Dendritic cell treated with granulocyte-macrophage colony-stimulating factor and Interleukin-4, amounts not matched to agents 40 ng/mL and 50 ng/mL, for 4 days (primary cell): ENCODE data around the gene SRSF7.

Experiments used
- H3K27ac Mint-ChIP-seq: one replicate; pipeline ENCODE4 v1.8.0; 2022; ENCODE audit warnings: mild to moderate bottlenecking, mixed read lengths
- H3K27me3 Mint-ChIP-seq: one replicate; pipeline ENCODE4 v1.8.0; 2022; ENCODE audit warnings: mild to moderate bottlenecking, mixed read lengths
- H3K36me3 Mint-ChIP-seq: one replicate; pipeline ENCODE4 v1.8.0; 2022; ENCODE audit warnings: low read depth, mixed read lengths
- H3K4me1 Mint-ChIP-seq: one replicate; pipeline ENCODE4 v1.8.0; 2022; ENCODE audit warnings: low read depth, mixed read lengths
- H3K4me3 Mint-ChIP-seq: one replicate; pipeline ENCODE4 v1.8.0; 2022; ENCODE audit warnings: mild to moderate bottlenecking, moderate library complexity, mixed read lengths
- H3K9me3 Mint-ChIP-seq: one replicate; pipeline ENCODE4 v1.8.0; 2022; ENCODE audit warnings: mixed read lengths
- intact Hi-C: fragments of 100-400 bp; cut with micrococcal nuclease; formaldehyde crosslinking; loops from one replicate; pipeline ENCODE4 v1.15.0; 2022

The SRSF7 gene

GRCh38 chr2:38700113-38700785 is 50.9 kb downstream of the SRSF7 start:
- intact Hi-C loops = no loop called here
- Mint-ChIP-seq H3K4me1 (no peaks in the 10 kb centered on the region), H3K27me3 (no peaks in the 10 kb centered on the region), H3K27ac (no peak overlapping the region), H3K4me3 (no peak overlapping the region), H3K9me3 (no peaks in the 10 kb centered on the region), H3K36me3 (peaks cover 78% of the 10 kb centered on the region)

GRCh38 chr2:38698467-38699003 is 52.6 kb downstream of the SRSF7 start:
- Mint-ChIP-seq H3K27ac (no peak overlapping the region), H3K4me3 (no peak overlapping the region), H3K4me1 (peaks cover 7% of the 10 kb centered on the region), H3K36me3 (peaks cover 89% of the 10 kb centered on the region), H3K9me3 (no peaks in the 10 kb centered on the region), H3K27me3 (no peaks in the 10 kb centered on the region)
- intact Hi-C loops = no loop called here

GRCh38 chr2:38697116-38697840 is 53.9 kb downstream of the SRSF7 start:
- H3K27ac Mint-ChIP-seq = no peak overlapping the region
- no peak overlapping the region for H3K4me3 Mint-ChIP-seq
- intact Hi-C loops = no loop called here

More at GRCh38 chr2:38697116-38697840, 53.9 kb downstream of the SRSF7 start:
- H3K4me1 Mint-ChIP-seq = peaks cover 18% of the 10 kb centered on the region
- no peaks in the 10 kb centered on the region for H3K9me3 Mint-ChIP-seq
- peaks cover 91% of the 10 kb centered on the region for H3K36me3 Mint-ChIP-seq
- no peaks in the 10 kb centered on the region for H3K27me3 Mint-ChIP-seq
